ENCODE results near the gene SPAG4.

DNA sequence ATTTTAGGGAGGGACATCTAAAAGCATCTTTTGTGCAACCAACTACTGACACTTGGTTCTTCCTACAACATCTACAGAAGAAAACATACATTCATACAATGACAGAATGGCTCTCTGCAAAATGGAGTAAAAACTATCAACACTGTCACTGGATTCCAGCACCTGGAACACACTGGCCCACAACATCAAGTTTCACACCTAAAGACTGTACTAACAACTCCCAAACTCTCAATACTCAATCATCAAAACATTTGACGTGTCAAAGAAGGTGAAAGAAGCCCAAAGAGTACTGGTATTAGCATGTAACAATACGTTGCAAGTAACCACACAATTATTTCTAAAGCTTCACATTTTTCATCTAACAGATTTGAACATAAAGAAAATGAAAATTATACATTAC is 46.9 kb downstream of the SPAG4 start:
- no peak for TF ChIP-seq CTCF (IDR thresholded peaks at IDR 0.05)
- TF ChIP-seq POLR2A (IDR thresholded peaks at IDR 0.05), result no peak
- no peak for TF ChIP-seq EP300 (IDR thresholded peaks at IDR 0.05)
